Lung (tissue), 12 donors: ENCODE data around the gene HNRNPLL. TPM values are rescaled to one million over a fixed set of nuclear protein-coding genes. Genes with fewer than 3 reads are reported as not detected.

ENCODE experiments used
- ATAC-seq: fragments of 200-7000 bp; cut with Tn5 transposase; one replicate; pipeline ENCODE4 v1.9.1; 2020; ENCODE audit warnings: moderate number of reproducible peaks; ENCODE audit not compliant: insufficient read depth, low FRiP score
- DNase-seq, 3 donors: peaks; one replicate each; pipeline ENCODE4 v3.0.0-alpha.2; 2013 to 2017
- H3K27ac ChIP-seq, 2 donors: one replicate each; pipeline ENCODE4 v1.5.1; 2013; ENCODE audit warnings: mild to moderate bottlenecking in 2 of 2, moderate library complexity in 2 of 2, control low read depth in 1 of 2, inconsistent platforms in 1 of 2, low read depth in 1 of 2, low read length in 1 of 2
- H3K27me3 ChIP-seq, 3 donors: one replicate each; pipeline ENCODE4 v1.5.1; 2013; ENCODE audit warnings: low read length in 2 of 3; ENCODE audit not compliant: control insufficient read depth in 3 of 3, insufficient read depth in 3 of 3
- H3K36me3 ChIP-seq, 4 donors: one replicate each; pipeline ENCODE4 v1.5.1; 2013; ENCODE audit warnings: low read length in 4 of 4, mild to moderate bottlenecking in 1 of 4, moderate library complexity in 1 of 4; ENCODE audit not compliant: control insufficient read depth in 4 of 4, insufficient read depth in 4 of 4
- H3K4me1 ChIP-seq, 5 donors: one replicate each; pipeline ENCODE4 v1.5.1; 2013; ENCODE audit warnings: low read length in 5 of 5, mild to moderate bottlenecking in 2 of 5, moderate library complexity in 1 of 5; ENCODE audit not compliant: control insufficient read depth in 5 of 5, insufficient read depth in 5 of 5
- H3K4me3 ChIP-seq: one replicate; pipeline ENCODE4 v1.5.1; 2013; ENCODE audit warnings: mild to moderate bottlenecking, control low read depth, moderate library complexity
- H3K9ac ChIP-seq, 2 donors: one replicate each; pipeline ENCODE4 v1.5.1; 2013; ENCODE audit warnings: low read length in 2 of 2, control low read depth in 1 of 2; ENCODE audit not compliant: insufficient read depth in 1 of 2
- H3K9me3 ChIP-seq, 4 donors: one replicate each; pipeline ENCODE4 v1.5.1; 2013; ENCODE audit warnings: low read length in 3 of 4, mild to moderate bottlenecking in 1 of 4, moderate library complexity in 1 of 4; ENCODE audit not compliant: control insufficient read depth in 4 of 4, insufficient read depth in 3 of 4
- CTCF ChIP-seq: IDR thresholded peaks from 2 replicates; pipeline ENCODE4 v1.5.1; 2012; ENCODE audit warnings: mild to moderate bottlenecking; ENCODE audit errors: control extremely low read depth, extremely low read depth
- WGBS, 2 donors: extraction: QIAGEN DNeasy Blood & Tissue Kit; methylation state at CpG; one replicate each; pipeline ENCODE4 v1.1.7; 2013; 5-methylcytosine and 5-hydroxymethylcytosine counted together
- polyA plus RNA-seq, 2 donors: library from polyadenylated mRNA; stranded (reverse); fragments of 200-250 nt; gene quantifications; one replicate each; pipeline ENCODE4 v1.2.1, GENCODE V29; 2013
- total RNA-seq, 2 donors: library from RNA; depleted of rRNA in 1 of 2; stranded (reverse); fragments of >200 nt in 1 of 2; gene quantifications; one replicate each; pipeline ENCODE4 v1.2.1, GENCODE V29; 2014 to 2021
- donor health status: control.
- donor health status: control.
- donor health status: Bipolar disorder and iron deficiency.
- donor health status: healthy.
- donor health status: DM: yes; HTN: yes; CAD: no.

HNRNPLL gene
- total and polyA plus RNA-seq, 4 donors, result 12.4 to 88.8 (median 30.7) TPM

GRCh38 chr2:38568724-38569436 lies 33.8 kb downstream of the HNRNPLL start:
- WGBS, 2 donors, result 70 to 83% methylated on average over 5 of the region's 5 CpGs
- Histone ChIP-seq H3K9ac (no peak overlapping the region), H3K4me3 (no peak overlapping the region), H3K27me3 (no peaks in the 10 kb centered on the region), H3K4me1 (peaks cover 0 to 5% (median 0%) of the 10 kb centered on the region in 5 donors), H3K9me3 (no peaks in the 10 kb centered on the region), H3K27ac (no peak overlapping the region), H3K36me3 (peaks cover 9 to 35% (median 25%) of the 10 kb centered on the region in 4 donors)
- no peak for TF ChIP-seq CTCF
- no peak for ATAC-seq
- no peak for DNase-seq

GRCh38 chr2:38565333-38565732 lies 37.4 kb downstream of the HNRNPLL start:
- Histone ChIP-seq H3K36me3 (peaks cover 7 to 43% (median 25%) of the 10 kb centered on the region in 4 donors), H3K9me3 (no peaks in the 10 kb centered on the region), H3K27ac (no peak overlapping the region), H3K9ac (no peak overlapping the region), H3K27me3 (no peaks in the 10 kb centered on the region), H3K4me1 (peaks cover 0 to 3% (median 0%) of the 10 kb centered on the region in 5 donors), H3K4me3 (no peak overlapping the region)
- ATAC-seq, result no peak
- WGBS, 2 donors, result 90 to 97% methylated on average over 2 of the region's 2 CpGs
- DNase-seq, result no peak
- TF ChIP-seq CTCF, result no peak

GRCh38 chr2:38561691-38562090 lies 41.0 kb downstream of the HNRNPLL start:
- Histone ChIP-seq H3K36me3 (peaks cover 5 to 26% (median 16%) of the 10 kb centered on the region in 4 donors), H3K27me3 (no peaks in the 10 kb centered on the region)

More at GRCh38 chr2:38561691-38562090, 41.0 kb downstream of the HNRNPLL start:
- Histone ChIP-seq H3K9ac (no peak overlapping the region), H3K4me3 (no peak overlapping the region), H3K27ac (no peak overlapping the region), H3K9me3 (no peaks in the 10 kb centered on the region), H3K4me1 (no peaks in the 10 kb centered on the region)
- ATAC-seq (no peak), DNase-seq (no peak)
- no peak for TF ChIP-seq CTCF
